Kidney (tissue), 14 donors: Measurements from ENCODE around the gene DAZL. TPM values are rescaled to one million over a fixed set of nuclear protein-coding genes. Genes with fewer than 3 reads are reported as not detected.
"Not testable (repeated sequence)": the region's sequence is repeated elsewhere in the genome, so short reads cannot be mapped to it uniquely, and the experiment has no call there.

Source experiments
- DNase-seq, 5 donors: peaks; one replicate each; pipeline ENCODE4 v3.0.0-alpha.2; 2013 to 2020
- FAIRE-seq: peaks from 2 replicates; lab custom pipeline; 2012; peaks lifted over from hg19 to GRCh38; lab: Jason Lieb, UNC
- H3K27ac ChIP-seq, 2 donors: one replicate each; pipeline ENCODE4 v1.7.0; 2013; ENCODE audit warnings: low read depth in 2 of 2, low read length in 2 of 2, inconsistent platforms in 1 of 2
- H3K27me3 ChIP-seq: one replicate; pipeline ENCODE4 v1.7.1; 2013; ENCODE audit warnings: low read length, inconsistent platforms; ENCODE audit not compliant: control insufficient read depth, insufficient read depth
- H3K36me3 ChIP-seq, 3 donors: one replicate each; pipeline versions ENCODE4 v1.7.0 to v1.7.1; 2013; ENCODE audit warnings: low read length in 3 of 3, control low read depth in 1 of 3, inconsistent platforms in 1 of 3; ENCODE audit not compliant: insufficient read depth in 3 of 3, control insufficient read depth in 2 of 3
- H3K4me1 ChIP-seq, 3 donors: one replicate each; pipeline versions ENCODE4 v1.7.0 to v1.7.1; 2013; ENCODE audit warnings: low read length in 3 of 3, inconsistent platforms in 1 of 3, low read depth in 1 of 3; ENCODE audit not compliant: control insufficient read depth in 2 of 3, insufficient read depth in 2 of 3
- H3K4me3 ChIP-seq, 3 donors: one replicate each; pipeline versions ENCODE4 v1.7.0 to v1.8.1; 2013; ENCODE audit warnings: low read length in 3 of 3, control low read depth in 1 of 3, inconsistent platforms in 1 of 3
- H3K9ac ChIP-seq, 3 donors: one replicate each; pipeline versions ENCODE4 v1.7.0 to v1.7.1; 2013; ENCODE audit warnings: low read length in 3 of 3, control low read depth in 1 of 3, inconsistent platforms in 1 of 3
- H3K9me3 ChIP-seq, 3 donors: one replicate each; pipeline versions ENCODE4 v1.7.0 to v1.7.1; 2013; ENCODE audit warnings: low read length in 3 of 3, control low read depth in 1 of 3, inconsistent platforms in 1 of 3; ENCODE audit not compliant: control insufficient read depth in 2 of 3, insufficient read depth in 1 of 3
- CTCF ChIP-seq: IDR thresholded peaks from 3 replicates; pipeline ENCODE4 v1.5.1; 2012; ENCODE audit warnings: mild to moderate bottlenecking, moderate library complexity, borderline replicate concordance; ENCODE audit not compliant: insufficient read depth; ENCODE audit errors: extremely low read depth
- intact Hi-C: fragments of 100-400 bp; cut with DNase I; formaldehyde crosslinking; loops from one replicate; pipeline ENCODE4 v1.11.1; 2022
- polyA plus RNA-seq: library from polyadenylated mRNA; stranded (reverse); fragments of 350-450 nt; fragmentation: Illumina TruSeq; extraction: RNeasy Lipid Tissue Mini Kit (QIAGEN cat#74804); gene quantifications from one replicate; pipeline ENCODE4 v1.2.3, GENCODE V29; 2014; ENCODE audit warnings: low read depth, low replicate concordance; ENCODE audit not compliant: insufficient read depth
- total RNA-seq: library from RNA; stranded (reverse); fragmentation: NEBNext Ultra II Directional; extraction: Animal tissue kit (Norgen Biotek cat#: 25700); gene quantifications from one replicate; pipeline ENCODE4 v1.2.1, GENCODE V29; 2021
- donor health status: control.
- donor health status: control.
- donor health status: control.
- donor health status: control.
- donor health status: control.
- donor health status: DM: yes; HTN: yes; CAD: no.
- donor health status: Normal renal cell carcinoma (clear cell type).

Gene DAZL
- total and polyA plus RNA-seq, 2 donors from 2014 or later, result not detected

- Histone ChIP-seq H3K9ac (no peak overlapping the region), H3K27me3 (no peaks in the 10 kb centered on the region), H3K4me3 (no peak overlapping the region), H3K4me1 (no peaks in the 10 kb centered on the region), H3K27ac (no peak overlapping the region), H3K9me3 (peaks cover 0 to 5% (median 0%) of the 10 kb centered on the region in 3 donors), H3K36me3 (no peaks in the 10 kb centered on the region)
- TF ChIP-seq CTCF, result no peak
- no peak for FAIRE-seq
- intact Hi-C loops, result no loop called here
- DNase-seq, result no peak
Measured at GRCh38 chr3:16618721-16619120, 13.5 kb upstream of the DAZL start.

- H3K9me3 ChIP-seq, H3K27me3 ChIP-seq, intact Hi-C loops, H3K4me1 ChIP-seq, DNase-seq, H3K36me3 ChIP-seq, H3K4me3 ChIP-seq, FAIRE-seq, H3K27ac ChIP-seq, H3K9ac ChIP-seq: not testable (repeated sequence)
Measured at GRCh38 chr3:16617155-16617554, 11.9 kb upstream of the DAZL start.

GRCh38 chr3:16616083-16616482, 10.9 kb upstream of the DAZL start:
- TF ChIP-seq CTCF, result no peak
- no peak overlapping the region for H3K27ac ChIP-seq
- intact Hi-C loops, result no loop called here
- H3K27me3 ChIP-seq, result no peaks in the 10 kb centered on the region
- no peak overlapping the region for H3K4me3 ChIP-seq
- H3K9me3 ChIP-seq, result peaks cover 0 to 5% (median 0%) of the 10 kb centered on the region in 3 donors
- no peak overlapping the region for H3K9ac ChIP-seq
- FAIRE-seq (no peak), DNase-seq (no peak)
- no peaks in the 10 kb centered on the region for H3K4me1 ChIP-seq
- no peaks in the 10 kb centered on the region for H3K36me3 ChIP-seq

- Histone ChIP-seq H3K4me3 (no peak overlapping the region), H3K27ac (no peak overlapping the region), H3K4me1 (no peaks in the 10 kb centered on the region), H3K36me3 (no peaks in the 10 kb centered on the region), H3K9ac (no peak overlapping the region), H3K9me3 (peaks cover 0 to 5% (median 0%) of the 10 kb centered on the region in 3 donors), H3K27me3 (no peaks in the 10 kb centered on the region)
- no peak for FAIRE-seq
- TF ChIP-seq CTCF, result no peak
- intact Hi-C loops, result no loop called here
- peak in 1 of 5 donors; percentile 34 for DNase-seq
Measured at GRCh38 chr3:16614033-16615031, 9.1 kb upstream of the DAZL start.
